ENCODE results near the gene EFCAB7. TPM values are rescaled to one million over a fixed set of nuclear protein-coding genes. Genes with fewer than 3 reads are reported as not detected.

Gene EFCAB7
- total and polyA plus RNA-seq, 2 of the 4 experiments (the other 2 are of a cell fraction) = 2.3 TPM

- TF ChIP-seq MXI1 (IDR thresholded peaks at IDR 0.05; ENCODE audit: borderline replicate concordance, low read depth, low read length) (no peak), RCOR1 (IDR thresholded peaks at IDR 0.05; ENCODE audit: insufficient replicate concordance, low read length) (no peak), CEBPB (IDR thresholded peaks at IDR 0.05; ENCODE audit: low read depth, low read length) (peak; percentile 72)
- no peak overlapping the region for H4K91ac ChIP-seq (ENCODE audit: insufficient read depth, low read depth, low read length)
- no peak overlapping the region for H3K23ac ChIP-seq (ENCODE audit: low read depth, low read length)
- no peak overlapping the region for H3K4ac ChIP-seq (ENCODE audit: low read depth, low read length)
- H3K27me3 ChIP-seq (ENCODE audit: control insufficient read depth, insufficient read depth, low read length) = no peaks in the 10 kb centered on the region
- H2AK9ac ChIP-seq (replicated peaks; ENCODE audit: low read depth, low read length, poor library complexity) = no peak overlapping the region
- in situ Hi-C loops (cut with MboI; ENCODE audit: low sequenced_read_pairs) (loop anchor here (25.0 kb wide), 1 partner anchor 708 kb away; no protein-coding TSS in a partner anchor), dilution Hi-C loops (cut with HindIII; ENCODE audit: low sequenced_read_pairs, unreplicated experiment) (no loop called here), intact Hi-C loops (cut with micrococcal nuclease) (no loop called here)
- no peak overlapping the region for H2BK120ac ChIP-seq (ENCODE audit: low read depth, low read length)
- no peaks in the 10 kb centered on the region for H3K4me1 ChIP-seq (ENCODE audit: control insufficient read depth, insufficient read depth, low read length)
- no peak overlapping the region for H3K9ac ChIP-seq (ENCODE audit: low read depth, low read length)
- no peaks in the 10 kb centered on the region for H3K9me3 ChIP-seq (ENCODE audit: control insufficient read depth, insufficient read depth, low read length)
- no peak overlapping the region for H2AFZ ChIP-seq (replicated peaks; ENCODE audit: low read length, poor library complexity)
- no peak overlapping the region for H3K4me2 ChIP-seq (ENCODE audit: low read depth, low read length)
- no peak overlapping the region for H3K56ac ChIP-seq (ENCODE audit: extremely low read depth, insufficient read depth, low read length)
- no peak overlapping the region for H4K5ac ChIP-seq (ENCODE audit: low read depth, low read length)
- ATAC-seq (ENCODE audit: low read depth) (peak; percentile 64), DNase-seq (peak; percentile 71)
- no peak overlapping the region for H3K14ac ChIP-seq (replicated peaks; ENCODE audit: low read depth, low read length)
- ChIA-PET POLR2A (ENCODE audit: unreplicated experiment) (no interaction called here), CTCF (interaction anchor here (0.6 kb wide), 1 partner anchor 301 kb away, joined by 4 read pairs; no protein-coding TSS in a partner anchor)
- no TSS peak for BruUV-seq (replicated peaks)
- H2BK20ac ChIP-seq (ENCODE audit: low read depth, low read length) = no peak overlapping the region
- H3K4me3 ChIP-seq (ENCODE audit: insufficient read depth, low read depth, low read length) = no peak overlapping the region
- no peaks in the 10 kb centered on the region for H4K20me1 ChIP-seq (ENCODE audit: insufficient read depth, low read length)
- no peak overlapping the region for H4K8ac ChIP-seq (ENCODE audit: low read depth in 2 of 2, low read length in 2 of 2)
- H3K9me1 ChIP-seq (ENCODE audit: insufficient read depth, low read length) = peaks cover 5% of the 10 kb centered on the region
- H2BK5ac ChIP-seq (ENCODE audit: low read depth, low read length, poor library complexity, severe bottlenecking) = no peak overlapping the region
- no peak overlapping the region for H3K27ac ChIP-seq (ENCODE audit: insufficient read depth, low read length)
- H3K18ac ChIP-seq (ENCODE audit: low read depth, low read length) = no peak overlapping the region
- no peaks in the 10 kb centered on the region for H3K36me3 ChIP-seq (ENCODE audit: control insufficient read depth, insufficient read depth, low read length)
- H2AK5ac ChIP-seq (ENCODE audit: low read depth, low read length) = no peak overlapping the region
- H2BK15ac ChIP-seq (ENCODE audit: low read depth, low read length) = no peak overlapping the region
- no peaks in the 10 kb centered on the region for H3K79me1 ChIP-seq (ENCODE audit: low read depth in 1 of 2, low read length in 2 of 2)
Observed at GRCh38 chr1:63545780-63546179, 22.5 kb downstream of the EFCAB7 start.

Data from IMR-90 (cell line).